ENCODE data around the gene CLCN1.
"Not testable (repeated sequence)": the region's sequence is repeated elsewhere in the genome, so short reads cannot be mapped to it uniquely, and the experiment has no call there.

CLCN1 gene

DNA sequence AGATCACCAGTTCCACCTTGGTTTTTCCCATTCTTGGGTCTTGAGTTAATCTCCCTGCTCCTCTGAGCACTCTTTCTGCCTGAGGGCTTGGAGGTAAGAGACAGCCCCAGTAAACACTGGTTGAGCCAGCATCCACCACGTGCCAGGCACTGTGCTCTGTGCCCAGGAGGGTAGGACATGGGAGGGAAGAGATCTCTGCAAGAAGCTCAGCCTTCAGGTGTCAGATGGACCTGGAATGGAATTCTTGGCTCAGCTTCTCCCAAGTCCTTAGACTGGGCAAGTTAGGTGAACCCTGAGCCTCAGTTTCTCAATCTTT is 67.7 kb downstream of the CLCN1 start:
- DNase-seq = no peak

GRCh38 chr7:143384148-143384547 is 68.2 kb downstream of the CLCN1 start:
- no peak for DNase-seq

DNA sequence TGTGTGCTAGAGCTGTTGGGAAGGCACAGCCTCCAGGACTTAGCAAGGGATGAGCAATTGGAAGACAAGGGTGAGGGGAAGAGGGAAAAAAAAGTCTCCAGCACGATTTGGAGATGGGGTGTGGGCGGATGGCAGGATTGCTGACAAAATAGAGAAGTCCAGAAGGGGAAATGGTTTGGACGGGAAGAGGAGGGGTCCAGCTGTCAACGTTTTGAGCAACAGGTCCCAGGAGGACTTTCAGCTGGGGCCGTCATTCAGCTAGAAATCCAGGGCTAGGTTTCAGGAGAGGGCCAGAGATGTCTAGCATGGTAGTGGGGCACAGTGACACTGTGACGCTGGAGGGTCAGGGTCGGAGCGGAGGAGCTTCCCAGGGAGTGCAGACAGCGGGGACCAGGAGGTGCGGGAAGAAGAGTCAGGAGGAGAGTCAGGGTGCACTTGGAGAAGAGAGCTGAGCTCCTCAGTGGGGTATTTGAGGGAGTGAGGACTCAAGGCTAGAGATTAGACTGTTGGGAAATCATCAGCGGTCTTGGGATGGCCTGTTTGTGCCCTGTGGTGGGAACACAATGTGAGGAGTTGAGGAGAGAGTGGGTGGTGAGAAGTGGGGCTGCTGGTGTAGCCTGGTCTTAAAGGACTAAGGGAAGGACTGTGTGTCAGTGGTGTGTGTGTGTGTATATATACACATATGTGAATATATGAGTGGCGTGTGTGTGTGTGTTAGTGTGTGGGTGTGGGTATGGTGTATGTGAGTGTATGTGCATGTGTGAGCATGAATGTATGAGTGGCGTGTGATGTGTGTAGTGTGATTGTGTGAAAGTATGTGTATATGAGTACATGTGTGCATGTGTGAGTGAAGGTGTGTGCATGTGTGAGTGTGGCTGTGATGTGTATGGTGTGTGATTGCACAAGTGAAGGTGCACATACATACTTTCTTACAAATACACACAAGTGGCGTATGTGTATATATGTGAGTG is 69.0 kb downstream of the CLCN1 start:
- DNase-seq = no peak

GRCh38 chr7:143385891-143386781 is 70.2 kb downstream of the CLCN1 start:
- DNase-seq = no peak

GRCh38 chr7:143387156-143387975 is 71.5 kb downstream of the CLCN1 start:
- DNase-seq = no peak

GRCh38 chr7:143388051-143388450 is 72.1 kb downstream of the CLCN1 start:
- DNase-seq = no peak

DNA sequence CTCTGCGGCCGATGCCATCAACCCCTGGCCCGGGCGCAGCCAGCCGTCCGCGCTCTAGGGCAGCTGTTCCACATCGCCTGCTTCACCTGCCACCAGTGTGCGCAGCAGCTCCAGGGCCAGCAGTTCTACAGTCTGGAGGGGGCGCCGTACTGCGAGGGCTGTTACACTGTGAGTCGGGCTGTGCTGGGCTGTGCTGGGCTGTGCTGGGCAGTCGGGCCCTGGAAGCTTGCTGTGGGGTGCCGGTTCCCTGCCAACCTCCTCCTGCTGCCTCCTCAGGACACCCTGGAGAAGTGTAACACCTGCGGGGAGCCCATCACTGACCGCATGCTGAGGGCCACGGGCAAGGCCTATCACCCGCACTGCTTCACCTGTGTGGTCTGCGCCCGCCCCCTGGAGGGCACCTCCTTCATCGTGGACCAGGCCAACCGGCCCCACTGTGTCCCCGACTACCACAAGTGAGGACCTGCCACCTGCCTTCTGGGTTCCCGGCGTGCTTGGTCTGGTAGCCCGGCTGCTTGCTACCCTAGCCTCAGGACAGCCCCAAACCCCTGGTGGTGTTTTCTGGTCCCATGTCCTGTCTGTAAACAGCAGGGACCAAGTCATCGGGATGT is 72.7 kb downstream of the CLCN1 start:
- DNase-seq = no peak

DNA sequence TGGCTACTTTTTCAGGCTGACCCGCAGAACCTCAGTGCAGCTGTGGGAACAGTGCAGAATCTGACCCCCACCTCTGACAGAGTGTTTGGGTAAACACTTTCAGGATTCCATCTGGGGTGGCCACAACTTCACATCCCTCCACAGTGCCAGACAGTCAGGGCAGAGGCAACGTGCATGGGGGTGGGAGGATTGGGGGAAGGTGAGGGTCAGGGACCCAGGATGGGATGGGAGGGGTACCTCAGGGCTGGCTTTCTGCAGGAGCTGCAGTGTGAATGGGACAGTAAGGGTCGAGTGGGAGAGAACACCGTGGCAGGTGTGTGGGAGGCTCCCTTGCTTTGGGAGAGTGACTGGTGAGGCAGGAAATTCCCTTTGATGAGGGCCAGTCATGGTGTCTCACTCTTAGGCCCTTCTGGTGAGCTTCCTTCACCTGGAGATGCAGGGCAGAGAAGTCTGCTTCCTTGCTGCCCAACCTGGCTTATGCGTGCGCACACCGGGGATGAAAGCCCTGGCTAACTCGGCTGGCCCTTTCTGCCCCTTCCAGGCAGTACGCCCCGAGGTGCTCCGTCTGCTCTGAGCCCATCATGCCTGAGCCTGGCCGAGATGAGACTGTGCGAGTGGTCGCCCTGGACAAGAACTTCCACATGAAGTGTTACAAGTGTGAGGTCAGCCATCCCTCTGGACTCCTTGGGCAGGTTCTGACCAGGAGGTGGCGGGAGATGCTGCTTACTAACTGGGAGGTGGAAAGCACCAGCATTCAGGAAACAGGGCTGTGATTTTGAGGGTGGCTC is 73.6 kb downstream of the CLCN1 start:
- DNase-seq = no peak

- no peak for DNase-seq
Observed at GRCh38 chr7:143390104-143390772, 74.3 kb downstream of the CLCN1 start.

DNA sequence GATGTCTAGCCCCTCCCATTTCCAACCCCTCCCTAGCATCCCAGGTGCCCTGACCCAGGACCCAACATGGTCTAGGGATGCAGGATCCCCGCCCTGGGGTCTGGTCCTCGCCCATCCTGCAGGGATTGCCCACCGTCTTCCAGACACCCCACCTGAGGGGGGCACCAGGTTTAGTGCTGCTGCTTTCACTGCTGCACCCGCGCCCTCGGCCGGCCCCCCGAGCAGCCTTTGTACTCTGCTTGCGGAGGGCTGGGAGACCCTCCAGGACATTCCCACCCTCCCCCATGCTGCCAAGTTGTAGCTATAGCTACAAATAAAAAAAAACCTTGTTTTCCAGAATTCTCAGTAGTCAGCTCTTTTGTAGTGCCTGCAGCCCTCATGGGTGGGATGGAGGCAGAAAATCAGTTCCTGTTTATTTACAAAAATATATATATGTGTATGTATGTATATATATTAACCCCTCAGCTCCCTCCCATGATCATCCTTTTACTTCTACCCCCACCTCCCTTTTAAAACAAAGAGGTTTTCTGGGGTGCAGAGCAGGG is 74.9 kb downstream of the CLCN1 start:
- no peak for DNase-seq

- no peak for DNase-seq
Observed at GRCh38 chr7:143391462-143392404, 75.8 kb downstream of the CLCN1 start.

DNA sequence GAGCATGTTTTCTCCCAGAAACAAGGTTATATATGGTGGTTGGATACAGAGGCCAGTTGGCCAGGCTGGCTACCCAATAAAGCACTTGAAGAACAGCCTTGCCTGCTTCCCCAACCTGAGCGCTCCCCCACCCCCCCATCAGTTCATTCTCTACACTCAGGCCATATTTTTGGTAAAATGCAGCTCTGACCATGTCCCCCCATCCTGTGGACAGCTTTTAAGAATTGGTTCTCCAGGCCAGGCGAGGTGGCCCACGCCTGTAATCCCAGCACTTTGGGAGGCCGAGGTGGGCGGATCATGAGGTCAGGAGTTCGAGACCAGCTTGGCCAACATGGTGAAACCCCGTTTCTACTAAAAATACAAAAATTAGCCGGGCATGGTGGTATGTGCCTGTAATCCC is 76.5 kb downstream of the CLCN1 start:
- not testable (repeated sequence) for DNase-seq

DNA sequence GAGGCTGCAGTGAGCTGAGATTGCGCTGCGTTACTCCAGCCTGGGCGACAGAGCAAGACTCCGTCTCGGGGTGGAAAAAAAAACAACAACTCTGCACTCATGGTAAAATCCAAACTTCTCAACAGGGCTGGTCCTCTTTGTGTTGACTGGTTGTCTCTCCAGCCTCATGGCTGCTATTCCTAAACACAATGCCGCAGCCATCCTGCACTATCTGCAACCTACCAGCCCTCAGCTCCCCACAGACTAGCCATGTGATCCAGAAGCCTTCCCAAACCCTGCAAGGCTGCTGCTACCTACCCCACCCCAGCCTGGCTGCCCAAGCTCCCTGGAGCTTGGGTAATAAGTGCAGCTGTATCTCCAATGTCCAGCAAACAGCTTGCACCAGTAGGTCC is 77.0 kb downstream of the CLCN1 start:
- no peak for DNase-seq

DNA sequence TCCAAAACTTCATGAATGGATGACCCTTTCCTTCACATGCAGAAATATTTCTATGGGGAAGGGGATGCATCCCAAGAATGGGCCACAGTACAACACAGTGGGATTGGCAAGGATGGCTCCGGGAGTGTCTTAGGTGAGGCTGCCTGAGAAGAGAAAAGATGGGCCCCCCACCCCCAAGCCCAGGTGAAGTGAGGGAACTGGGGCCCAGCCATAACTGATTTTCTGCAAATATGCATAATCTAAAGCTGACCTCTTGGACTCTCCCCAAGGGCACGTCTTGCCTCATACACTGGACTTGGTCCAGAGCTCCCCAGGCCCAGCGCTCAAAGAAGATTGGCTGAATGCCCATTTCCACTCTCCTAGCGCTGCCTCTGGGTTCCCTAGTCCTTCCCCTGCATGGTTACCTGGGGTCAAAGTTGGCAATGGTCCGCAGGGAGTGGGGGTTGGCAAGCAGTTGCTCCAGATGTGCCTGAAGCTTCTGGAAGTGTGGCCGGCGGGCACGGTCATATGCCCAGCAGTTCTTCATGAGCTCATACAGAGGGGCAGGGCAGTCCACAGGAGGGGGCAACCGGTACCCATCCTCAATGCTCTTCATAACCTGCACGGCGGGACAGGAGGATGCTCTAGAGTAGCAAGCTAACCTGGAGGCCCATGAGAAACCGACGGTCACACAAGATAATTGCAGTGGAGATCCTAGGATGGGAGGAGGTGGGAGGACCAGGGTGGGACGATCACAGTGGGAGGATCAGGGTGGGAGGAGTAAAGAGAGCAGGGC is 77.5 kb downstream of the CLCN1 start:
- no peak for DNase-seq

DNA sequence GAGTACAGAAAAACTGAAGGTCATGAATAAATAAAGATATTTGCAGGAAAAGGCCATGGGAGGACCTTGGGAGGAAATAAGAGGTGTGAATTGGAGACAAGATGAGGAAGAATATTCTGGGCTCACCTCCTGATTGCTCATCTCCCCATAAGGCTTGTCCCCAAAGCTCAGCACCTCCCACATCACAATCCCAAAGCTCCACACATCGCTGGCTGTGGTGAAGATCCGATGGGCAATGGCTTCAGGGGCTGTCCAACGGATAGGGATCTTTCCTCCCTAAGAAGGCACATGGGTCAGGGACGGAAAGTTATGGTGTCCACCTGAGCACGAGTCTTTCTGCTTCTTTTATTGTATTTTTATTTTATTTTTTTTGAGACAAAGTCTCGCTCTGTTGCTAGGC is 78.2 kb downstream of the CLCN1 start:
- no peak for DNase-seq

DNA sequence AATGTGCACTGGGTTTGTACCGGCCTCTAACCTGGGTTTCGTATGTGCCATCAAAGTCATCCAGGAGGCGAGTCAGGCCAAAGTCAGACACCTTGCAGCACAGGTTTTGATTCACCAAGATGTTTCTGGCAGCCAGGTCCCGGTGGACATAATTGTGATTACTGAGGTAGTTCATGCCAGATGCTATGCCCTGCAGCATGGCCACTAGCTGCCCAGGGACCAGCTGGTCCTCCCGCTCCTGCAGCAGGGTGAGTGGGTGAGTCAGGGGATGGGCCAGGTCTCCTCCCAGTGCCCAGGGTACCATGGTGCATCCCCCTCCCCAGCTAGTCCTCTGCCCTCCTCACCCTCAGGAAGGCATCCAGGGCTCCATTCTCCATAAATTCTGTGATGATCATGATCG is 78.9 kb downstream of the CLCN1 start:
- DNase-seq = no peak
